Measurements from ENCODE around the gene NRXN3.

NRXN3 gene

GRCh38 chr14:79581912-79582576 is 1411.9 kb downstream of the NRXN3 start:
- DNase-seq (ENCODE audit: low spot score), result no peak

GRCh38 chr14:79583738-79584408 is 1413.7 kb downstream of the NRXN3 start:
- DNase-seq (ENCODE audit: low spot score), result no peak

- no peak for DNase-seq (ENCODE audit: low spot score)
Observed at GRCh38 chr14:79584679-79585078, 1414.5 kb downstream of the NRXN3 start.

GRCh38 chr14:79585845-79586244 is 1415.7 kb downstream of the NRXN3 start:
- no peak for DNase-seq (ENCODE audit: low spot score)

GRCh38 chr14:79586416-79586815 is 1416.2 kb downstream of the NRXN3 start:
- no peak for DNase-seq (ENCODE audit: low spot score)

- DNase-seq (ENCODE audit: low spot score), result no peak
Observed at GRCh38 chr14:79586989-79587598, 1416.9 kb downstream of the NRXN3 start.

- no peak for DNase-seq (ENCODE audit: low spot score)
Observed at GRCh38 chr14:79587875-79588274, 1417.7 kb downstream of the NRXN3 start.

GRCh38 chr14:79588398-79588797 is 1418.2 kb downstream of the NRXN3 start:
- no peak for DNase-seq (ENCODE audit: low spot score)

GRCh38 chr14:79596551-79596950 is 1426.4 kb downstream of the NRXN3 start:
- no peak for DNase-seq (ENCODE audit: low spot score)

GRCh38 chr14:79597566-79597965 is 1427.4 kb downstream of the NRXN3 start:
- no peak for DNase-seq (ENCODE audit: low spot score)

- no peak for DNase-seq (ENCODE audit: low spot score)
Observed at GRCh38 chr14:79598339-79598738, 1428.2 kb downstream of the NRXN3 start.

- no peak for DNase-seq (ENCODE audit: low spot score)
Observed at GRCh38 chr14:79599239-79599638, 1429.1 kb downstream of the NRXN3 start.

GRCh38 chr14:79600406-79600805 is 1430.2 kb downstream of the NRXN3 start:
- DNase-seq (ENCODE audit: low spot score), result no peak

- no peak for DNase-seq (ENCODE audit: low spot score)
Observed at GRCh38 chr14:79601579-79601978, 1431.4 kb downstream of the NRXN3 start.

- no peak for DNase-seq (ENCODE audit: low spot score)
Observed at GRCh38 chr14:79602045-79602444, 1431.9 kb downstream of the NRXN3 start.

GRCh38 chr14:79602742-79603141 is 1432.6 kb downstream of the NRXN3 start:
- no peak for DNase-seq (ENCODE audit: low spot score)

- DNase-seq (ENCODE audit: low spot score), result no peak
Observed at GRCh38 chr14:79605849-79606248, 1435.7 kb downstream of the NRXN3 start.

- DNase-seq (ENCODE audit: low spot score), result no peak
Observed at GRCh38 chr14:79608446-79608845, 1438.3 kb downstream of the NRXN3 start.

GRCh38 chr14:79613625-79614024 is 1443.5 kb downstream of the NRXN3 start:
- DNase-seq (ENCODE audit: low spot score), result no peak

GRCh38 chr14:79614448-79614847 is 1444.3 kb downstream of the NRXN3 start:
- no peak for DNase-seq (ENCODE audit: low spot score)

- no peak for DNase-seq (ENCODE audit: low spot score)
Observed at GRCh38 chr14:79627058-79627457, 1456.9 kb downstream of the NRXN3 start.

- no peak for DNase-seq (ENCODE audit: low spot score)
Observed at GRCh38 chr14:79629411-79630287, 1459.5 kb downstream of the NRXN3 start.
